GM18868 (cell line): ENCODE results near the gene ESAM.

Source experiments
- ATAC-seq: cut with Tn5 transposase; IDR thresholded peaks from one replicate; pipeline ENCODE4 v1.9.1; 2021; ENCODE audit warnings: mild to moderate bottlenecking, moderate library complexity; ENCODE audit not compliant: unreplicated experiment

Gene ESAM

DNA sequence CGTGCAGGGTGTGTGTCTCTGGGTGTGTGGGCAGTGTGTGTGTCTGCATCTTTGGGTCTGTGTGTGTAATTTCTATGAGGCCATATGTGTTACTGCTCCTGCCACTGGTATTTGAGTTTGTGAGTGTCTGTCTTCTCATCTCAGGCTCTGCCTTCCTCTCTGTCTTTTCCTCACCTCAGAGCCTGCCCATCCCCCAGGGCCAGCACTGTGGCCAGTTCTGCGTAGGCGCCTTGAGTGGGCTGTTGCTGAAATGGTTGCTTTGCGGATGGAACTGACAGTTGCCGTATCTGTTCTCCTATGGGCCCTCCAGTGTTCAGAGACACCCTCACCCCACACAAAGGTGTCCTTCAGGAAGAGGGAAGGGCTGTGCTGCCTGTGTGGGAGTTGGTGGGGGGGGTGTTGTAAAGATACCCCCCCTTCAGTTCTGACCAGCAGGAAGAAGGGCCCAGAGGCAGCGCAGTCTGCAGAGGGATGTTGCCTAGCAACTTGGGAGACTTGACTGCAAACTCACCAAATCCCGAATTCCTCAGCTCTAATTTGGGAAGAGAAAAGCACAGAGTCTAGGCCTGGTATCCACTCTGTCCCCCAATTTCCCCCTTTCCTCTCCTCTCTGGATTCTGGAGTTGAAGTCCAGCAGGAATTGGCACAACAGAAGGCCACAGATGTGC, 24.3 kb downstream of the ESAM start:
- ATAC-seq = no peak

DNA sequence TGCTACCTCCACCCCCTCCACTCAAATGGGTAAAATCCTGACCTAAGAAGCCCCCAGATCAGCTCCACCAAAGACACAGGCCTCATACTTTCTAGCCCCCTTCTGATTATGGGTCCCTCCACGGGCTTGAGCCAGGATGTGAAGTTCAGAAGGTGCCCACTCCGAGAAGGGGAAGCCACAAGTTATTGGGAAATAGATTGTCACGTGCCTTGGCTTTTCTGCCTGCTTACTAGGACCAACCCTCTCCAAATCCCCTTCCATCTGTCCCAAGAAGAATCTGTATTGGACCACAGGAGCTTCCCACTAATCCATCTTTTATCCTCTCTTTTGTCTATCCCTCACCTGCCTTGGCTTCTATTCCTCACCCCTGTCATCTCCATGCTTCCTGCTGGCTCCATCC, 25.4 kb downstream of the ESAM start:
- no peak for ATAC-seq

DNA sequence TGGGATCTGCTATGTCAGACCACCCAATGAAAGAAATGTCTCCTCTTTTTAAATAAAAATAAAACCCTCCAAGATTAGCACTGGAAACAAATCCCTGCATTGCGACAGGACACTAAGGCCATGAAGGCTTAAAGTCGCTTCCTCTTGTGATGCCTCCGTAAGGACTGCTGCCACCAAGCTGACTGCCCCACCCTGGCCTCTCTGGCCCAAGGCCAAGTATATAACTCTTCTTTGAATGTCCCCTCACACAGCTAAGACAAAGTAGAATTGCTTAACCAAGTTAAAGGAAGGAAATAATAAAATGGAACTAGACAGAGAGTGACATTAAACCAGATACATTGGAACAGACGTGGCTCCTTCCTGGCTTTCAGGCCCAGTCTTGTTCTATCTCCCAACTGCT, 29.9 kb downstream of the ESAM start:
- no peak for ATAC-seq

DNA sequence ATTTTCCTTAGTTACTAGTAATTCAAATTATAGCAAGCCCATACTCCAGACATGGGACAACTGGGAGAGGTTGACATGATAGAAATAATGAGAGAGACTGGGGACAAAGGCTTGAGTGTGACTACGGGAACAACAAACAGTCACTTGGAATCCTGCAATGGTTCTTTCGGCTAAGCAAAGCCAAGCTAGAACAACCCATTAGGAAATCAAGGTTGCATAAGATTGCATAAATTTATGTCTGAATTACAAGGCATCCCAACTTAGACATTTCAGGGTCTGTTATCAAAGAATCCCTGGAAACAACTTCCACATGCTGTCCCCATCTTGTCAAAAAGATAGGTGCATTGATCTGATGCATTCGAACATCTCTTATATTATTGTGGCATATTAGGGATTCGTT, 32.5 kb downstream of the ESAM start:
- no peak for ATAC-seq

DNA sequence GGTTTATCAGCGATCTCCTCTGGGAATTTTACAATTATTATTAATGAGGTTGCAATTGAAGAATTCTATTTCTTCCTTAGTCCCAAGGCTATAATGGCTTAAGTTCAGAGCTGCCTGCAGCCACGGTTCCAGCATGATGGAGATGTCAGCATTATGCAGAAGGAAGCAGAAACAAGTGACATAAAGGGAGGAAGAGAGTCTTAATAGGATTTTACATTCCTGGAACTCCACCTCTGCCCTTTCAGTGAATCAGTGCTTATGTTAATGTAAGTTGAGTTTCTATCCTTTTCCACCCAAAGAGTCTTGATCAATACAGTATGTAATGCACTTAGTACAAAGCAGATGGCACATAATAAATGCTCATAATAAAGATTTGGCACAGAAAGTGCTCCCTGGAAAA, 34.0 kb downstream of the ESAM start:
- ATAC-seq = no peak

DNA sequence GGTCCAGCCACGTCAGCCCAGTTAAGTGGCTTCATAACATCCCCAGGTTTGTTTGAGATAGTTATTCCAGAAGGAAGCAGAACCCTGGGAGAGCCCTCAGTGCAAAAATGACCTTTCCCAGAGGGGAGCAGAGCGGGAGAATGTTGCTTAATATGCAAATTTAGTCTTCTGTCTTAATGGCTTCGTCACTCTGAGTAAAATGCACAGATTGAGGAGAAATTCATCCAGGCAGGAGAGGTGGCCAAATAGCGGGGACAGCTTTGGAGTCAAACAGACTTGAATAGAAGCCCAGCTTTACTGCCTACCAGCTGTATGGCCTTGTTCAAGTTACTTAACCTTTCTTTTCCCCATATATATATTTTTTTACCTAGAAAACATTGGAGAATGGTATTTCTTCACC, 34.6 kb downstream of the ESAM start:
- ATAC-seq = no peak

DNA sequence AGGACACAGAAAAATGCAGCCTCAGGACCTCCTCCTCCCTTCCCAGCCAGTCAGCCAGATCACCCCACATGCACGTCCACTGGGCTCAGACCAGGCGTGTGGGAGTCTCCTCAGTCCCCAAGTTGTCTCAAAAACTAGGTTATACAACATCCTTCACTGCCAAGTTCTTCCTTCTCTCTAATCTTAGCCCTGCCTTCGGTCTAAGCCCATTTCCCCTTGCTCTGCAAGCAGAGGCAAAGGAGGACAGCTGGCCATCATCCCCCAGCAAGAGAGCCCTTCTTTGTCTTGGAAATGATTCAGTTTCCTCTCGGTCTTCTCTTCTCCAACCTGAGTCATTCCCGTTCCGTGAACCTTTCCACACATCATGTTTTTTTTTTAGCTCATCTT, 36.4 kb downstream of the ESAM start:
- ATAC-seq = no peak

DNA sequence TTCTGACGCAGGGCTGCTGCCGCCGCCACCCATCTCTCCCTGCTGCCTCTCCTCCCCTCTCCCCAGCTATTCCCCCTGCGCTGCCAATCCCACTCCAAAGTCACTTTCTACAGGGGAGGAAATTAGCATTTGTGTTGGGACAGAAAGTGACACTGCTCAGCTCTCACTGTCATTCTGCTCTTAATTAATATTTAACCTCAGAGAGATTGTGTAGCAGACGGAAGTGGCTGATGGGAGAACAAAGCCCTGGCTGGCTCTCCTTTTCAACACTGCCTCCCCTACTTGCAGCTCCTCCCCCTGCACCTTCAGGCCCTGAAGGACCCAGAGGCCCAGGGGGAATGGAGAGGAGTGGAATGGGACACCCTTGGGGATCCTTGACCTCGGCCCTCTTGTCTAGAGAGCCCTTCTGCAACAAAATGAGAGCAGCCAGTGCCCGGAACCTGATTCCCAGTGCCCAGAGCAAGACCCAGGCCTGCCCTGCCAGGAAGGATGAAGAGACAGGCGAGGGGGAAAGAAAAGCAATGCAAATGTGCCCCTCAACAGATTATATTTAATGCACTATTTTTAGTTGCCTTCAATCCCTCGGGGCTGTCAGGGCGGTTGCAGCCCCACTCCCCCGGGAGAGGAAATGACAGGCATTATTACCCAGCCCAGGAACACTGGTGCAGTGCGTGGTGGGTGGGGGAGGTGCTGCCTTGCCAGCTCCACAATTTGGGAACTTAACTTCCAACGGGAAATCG, 36.9 kb downstream of the ESAM start:
- no peak for ATAC-seq

DNA sequence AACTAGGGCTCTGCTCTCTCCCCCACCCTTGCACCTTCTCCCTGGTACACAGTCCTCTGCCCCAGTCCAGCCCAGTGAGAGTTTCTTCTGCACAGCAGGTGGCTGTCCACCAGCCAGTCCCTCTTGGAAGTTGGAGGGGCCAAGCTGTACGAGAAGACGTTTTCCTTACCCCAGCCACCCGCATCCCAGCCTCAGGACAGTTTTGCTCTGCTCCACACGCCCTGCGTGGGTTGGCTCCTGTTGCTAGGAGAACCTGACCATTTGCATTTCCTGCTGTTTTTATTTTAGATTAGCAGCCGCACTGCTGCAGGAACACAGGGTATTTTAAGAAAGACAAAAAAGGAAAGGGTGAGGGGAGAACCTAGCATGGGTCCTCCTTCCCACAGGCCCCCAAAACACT, 39.9 kb downstream of the ESAM start:
- ATAC-seq = no peak

DNA sequence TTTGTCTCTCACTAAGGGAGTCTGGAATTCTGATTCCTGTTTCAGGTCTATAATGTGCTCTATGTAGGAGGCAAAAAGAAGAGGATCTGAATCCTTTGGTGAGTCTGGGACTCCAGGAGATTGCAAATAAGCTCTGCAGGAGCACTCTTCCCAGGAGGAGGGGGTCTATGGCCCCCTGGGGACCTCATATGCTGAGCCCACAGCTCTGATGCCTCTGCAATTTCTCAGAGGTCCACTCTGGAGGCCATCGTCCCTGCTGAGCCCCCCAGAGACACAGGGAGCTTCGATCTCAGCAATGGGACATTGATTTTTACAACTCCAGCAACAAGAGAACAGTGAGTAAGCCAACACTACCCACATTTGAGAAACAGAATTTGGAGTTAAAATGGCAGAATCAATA, 42.6 kb downstream of the ESAM start:
- ATAC-seq = no peak

DNA sequence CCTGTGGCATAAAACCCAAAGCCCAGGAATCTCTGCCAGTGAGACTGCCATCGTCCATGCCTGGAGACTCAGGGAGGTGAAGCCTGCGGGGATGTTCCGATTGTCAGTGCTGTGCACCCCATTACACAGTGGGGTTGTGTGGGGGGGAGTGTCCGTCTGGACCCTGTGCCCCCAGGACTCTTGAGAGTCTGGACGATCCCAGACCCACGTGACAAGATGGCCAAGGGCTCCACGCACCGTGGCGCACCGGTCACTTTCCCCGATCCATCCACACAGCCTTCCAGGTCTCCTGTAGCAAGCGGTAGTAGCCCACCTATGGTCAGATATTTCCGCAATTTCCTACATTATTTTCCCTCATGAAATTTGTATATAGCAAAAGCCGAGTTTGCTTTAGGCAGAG, 43.3 kb downstream of the ESAM start:
- ATAC-seq = no peak

DNA sequence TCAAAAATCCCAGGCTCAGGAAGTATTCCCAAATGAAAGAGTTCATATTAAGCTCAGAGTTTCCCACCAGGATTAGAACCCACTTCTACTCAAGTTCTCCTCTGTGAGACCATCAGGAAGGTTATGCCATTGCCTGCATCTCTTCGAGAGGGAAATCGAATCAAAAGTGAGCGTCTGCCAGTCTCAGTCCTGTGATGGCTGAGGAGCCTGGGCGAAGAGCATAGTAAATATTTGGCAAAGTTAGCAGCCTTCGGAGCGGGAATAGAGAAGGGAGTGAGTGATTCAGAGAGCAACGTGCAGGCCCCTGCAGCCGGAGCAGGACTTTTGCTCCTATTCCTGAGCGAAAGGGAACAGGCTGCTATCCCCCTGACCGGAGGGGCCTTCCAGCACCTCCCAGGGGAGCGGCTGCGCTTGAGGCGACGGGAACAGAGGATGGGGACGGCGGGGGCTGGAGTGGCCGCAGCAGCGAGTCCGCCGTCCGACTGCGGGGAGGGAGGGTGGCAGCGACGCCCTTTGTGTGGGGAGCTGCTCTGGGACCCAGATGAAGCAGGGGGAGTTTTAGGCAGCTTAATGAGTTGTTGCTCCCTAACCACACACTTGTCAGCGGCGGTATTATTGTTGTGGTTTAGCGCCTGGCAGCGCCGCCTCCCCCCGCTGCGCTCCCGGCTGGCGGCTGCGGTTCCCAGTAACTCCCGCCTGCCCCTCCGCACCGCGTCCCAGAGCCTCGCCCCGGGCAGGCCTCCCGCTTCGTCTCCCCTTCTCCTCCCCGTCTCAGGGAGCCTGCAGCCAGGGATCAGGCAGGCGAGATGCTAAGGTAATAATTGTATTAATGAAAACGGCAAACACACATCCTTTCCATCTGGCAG, 44.1 kb downstream of the ESAM start:
- peak; percentile 44 for ATAC-seq

DNA sequence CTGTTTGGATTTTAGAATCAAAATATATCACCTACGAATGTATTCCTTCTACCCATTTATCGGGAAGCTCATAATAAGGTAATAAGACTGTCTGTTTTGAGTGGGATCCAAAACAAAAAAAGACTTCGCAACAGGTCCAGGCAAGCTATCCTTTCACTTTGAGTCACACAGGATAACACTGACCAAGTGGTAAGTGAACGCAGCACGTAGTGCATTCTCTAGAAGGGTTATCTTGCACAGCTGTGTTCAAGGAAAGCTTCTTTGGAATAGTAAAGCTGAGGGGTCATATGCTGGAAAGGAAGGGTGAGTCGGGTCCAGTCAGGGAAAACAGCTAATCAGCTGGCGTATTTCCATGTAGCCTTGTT, 44.7 kb downstream of the ESAM start:
- peak; percentile 47 for ATAC-seq

DNA sequence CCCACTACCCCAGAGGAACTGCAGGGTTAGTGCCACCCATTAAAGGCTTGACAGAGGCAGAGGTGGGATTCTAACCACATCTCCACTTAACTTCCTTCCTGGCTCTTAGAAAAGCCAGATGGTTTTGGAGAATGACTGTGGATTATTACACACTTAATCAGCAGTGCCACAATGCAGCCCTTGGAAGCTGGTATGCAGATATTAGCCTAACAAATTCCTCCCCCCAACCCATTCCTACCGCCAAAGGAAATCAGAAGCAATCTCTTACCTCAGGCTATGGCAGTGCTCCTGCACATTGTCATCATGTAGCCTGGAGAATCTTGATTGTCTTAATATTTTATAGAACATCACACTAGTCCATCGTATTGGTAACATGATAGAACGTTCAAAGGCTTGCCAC, 45.5 kb downstream of the ESAM start:
- no peak for ATAC-seq

DNA sequence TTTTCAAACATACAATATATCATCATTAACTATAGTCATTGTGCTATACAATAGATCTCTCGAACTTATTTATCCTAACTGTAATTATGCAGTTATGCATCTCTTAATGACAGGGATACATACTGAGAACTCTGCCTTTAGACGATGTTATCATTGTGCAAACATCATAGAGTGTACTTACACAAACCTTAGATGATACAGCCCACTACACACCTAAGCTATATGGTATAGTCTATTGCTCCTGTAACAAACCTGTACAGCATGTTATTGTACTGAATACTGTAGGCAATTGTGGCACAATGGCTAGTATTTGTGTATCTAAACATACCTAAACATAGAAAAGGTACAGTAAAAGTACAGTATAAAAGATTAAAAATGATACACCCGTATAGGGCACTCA, 49.7 kb downstream of the ESAM start:
- ATAC-seq = no peak

DNA sequence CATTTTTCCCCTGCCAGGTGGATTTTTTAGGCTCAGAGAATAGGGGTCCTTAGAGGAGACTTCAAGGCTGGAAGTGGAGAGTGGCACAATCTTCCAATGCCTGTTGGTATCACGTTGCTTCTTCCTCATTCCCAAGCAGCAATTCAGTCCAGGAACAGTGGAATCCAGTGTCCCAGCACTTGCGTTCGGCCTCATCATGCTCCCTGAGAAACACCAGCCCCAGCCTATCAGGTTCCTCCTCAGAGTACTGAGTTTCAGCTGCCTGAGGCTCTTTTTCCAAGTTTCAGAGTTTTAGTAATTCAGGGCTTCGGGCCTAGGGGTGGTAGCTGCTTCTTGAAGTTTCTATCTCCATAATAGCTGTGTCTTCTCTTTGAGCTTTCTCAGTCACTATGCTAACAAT, 54.3 kb downstream of the ESAM start:
- no peak for ATAC-seq
